ENCODE measurements around the gene SHLD2.

SHLD2 gene

GRCh38 chr10:87094373-87095235, at the start of gene SHLD2, which contains the start of gene GLUD1:
SHLD2 (plus strand) TSS chr10:87095206; CDS start chr10:87151355, 56,149 bp downstream.
GLUD1 (minus strand) TSS chr10:87094843; CDS start chr10:87094769, 74 bp downstream.
- peak; percentile 95 for DNase-seq (ENCODE audit: low spot score)
- in situ Hi-C loops (cut with MboI; ENCODE audit: low pct_unique_long_range_greater_than_20kb, low sequenced_read_pairs, unreplicated experiment) = no loop called here
- no peak for TF ChIP-seq CTCF (IDR thresholded peaks at IDR 0.05; ENCODE audit: extremely low read depth, insufficient read depth, missing control alignments)

GRCh38 chr10:87045434-87045938, 49.5 kb upstream of the SHLD2 start:
- no peak for DNase-seq (ENCODE audit: low spot score)
- in situ Hi-C loops (cut with MboI; ENCODE audit: low pct_unique_long_range_greater_than_20kb, low sequenced_read_pairs, unreplicated experiment) = no loop called here
- no peak for TF ChIP-seq CTCF (IDR thresholded peaks at IDR 0.05; ENCODE audit: extremely low read depth, insufficient read depth, missing control alignments)

GRCh38 chr10:87053111-87053510, 41.9 kb upstream of the SHLD2 start:
- in situ Hi-C loops (cut with MboI; ENCODE audit: low pct_unique_long_range_greater_than_20kb, low sequenced_read_pairs, unreplicated experiment) = no loop called here
- TF ChIP-seq CTCF (IDR thresholded peaks at IDR 0.05; ENCODE audit: extremely low read depth, insufficient read depth, missing control alignments) = no peak
- DNase-seq (ENCODE audit: low spot score) = no peak

GRCh38 chr10:87053577-87054181, 41.3 kb upstream of the SHLD2 start:
- no peak for TF ChIP-seq CTCF (IDR thresholded peaks at IDR 0.05; ENCODE audit: extremely low read depth, insufficient read depth, missing control alignments)
- DNase-seq (ENCODE audit: low spot score) = no peak
- in situ Hi-C loops (cut with MboI; ENCODE audit: low pct_unique_long_range_greater_than_20kb, low sequenced_read_pairs, unreplicated experiment) = no loop called here

GRCh38 chr10:87054373-87055295, 40.4 kb upstream of the SHLD2 start:
- peak; percentile 19 for DNase-seq (ENCODE audit: low spot score)
- peak; percentile 8 for TF ChIP-seq CTCF (IDR thresholded peaks at IDR 0.05; ENCODE audit: extremely low read depth, insufficient read depth, missing control alignments)
- in situ Hi-C loops (cut with MboI; ENCODE audit: low pct_unique_long_range_greater_than_20kb, low sequenced_read_pairs, unreplicated experiment) = no loop called here

- in situ Hi-C loops (cut with MboI; ENCODE audit: low pct_unique_long_range_greater_than_20kb, low sequenced_read_pairs, unreplicated experiment) = no loop called here
- no peak for TF ChIP-seq CTCF (IDR thresholded peaks at IDR 0.05; ENCODE audit: extremely low read depth, insufficient read depth, missing control alignments)
- no peak for DNase-seq (ENCODE audit: low spot score)
Measured at GRCh38 chr10:87058171-87058570, 36.8 kb upstream of the SHLD2 start.

Data from GM13977 (cell line).